MG63 (cell line): ENCODE data around the gene MEIOSIN. TPM values are rescaled to one million over a fixed set of nuclear protein-coding genes. Genes with fewer than 3 reads are reported as not detected.
"Not testable (repeated sequence)": the region's sequence is repeated elsewhere in the genome, so short reads cannot be mapped to it uniquely, and the experiment has no call there.

Experiments
- DNase-seq: peaks from one replicate; pipeline ENCODE4 v3.0.0-alpha.2; 2020
- H3K27me3 ChIP-seq: fragments of 250-450 bp; sonication (Bioruptor Pico); 2 replicates; pipeline ENCODE4 v1.5.1; 2020; ENCODE audit warnings: mild to moderate bottlenecking, moderate library complexity
- H3K36me3 ChIP-seq: fragments of 250-450 bp; sonication (Bioruptor Pico); 2 replicates; pipeline ENCODE4 v1.5.1; 2020; ENCODE audit warnings: mild to moderate bottlenecking, moderate library complexity
- H3K4me3 ChIP-seq: fragments of 250-450 bp; sonication (Bioruptor Pico); 2 replicates; pipeline ENCODE4 v1.5.1; 2020; ENCODE audit warnings: mild to moderate bottlenecking, moderate library complexity
- H3K9me3 ChIP-seq: fragments of 250-450 bp; sonication (Bioruptor Pico); 2 replicates; pipeline ENCODE4 v1.5.1; 2020; ENCODE audit warnings: mild to moderate bottlenecking, moderate library complexity
- total RNA-seq: library from RNA; depleted of rRNA; stranded (reverse); fragments of >200 nt; shearing (Covaris generic); gene quantifications from 2 replicates; pipeline ENCODE4 v1.2.3, GENCODE V29; 2014; ENCODE audit warnings: low replicate concordance; rRNA removed

MEIOSIN gene
- total RNA-seq, 1 experiment from 2014 or later, result 0.99 TPM

DNA sequence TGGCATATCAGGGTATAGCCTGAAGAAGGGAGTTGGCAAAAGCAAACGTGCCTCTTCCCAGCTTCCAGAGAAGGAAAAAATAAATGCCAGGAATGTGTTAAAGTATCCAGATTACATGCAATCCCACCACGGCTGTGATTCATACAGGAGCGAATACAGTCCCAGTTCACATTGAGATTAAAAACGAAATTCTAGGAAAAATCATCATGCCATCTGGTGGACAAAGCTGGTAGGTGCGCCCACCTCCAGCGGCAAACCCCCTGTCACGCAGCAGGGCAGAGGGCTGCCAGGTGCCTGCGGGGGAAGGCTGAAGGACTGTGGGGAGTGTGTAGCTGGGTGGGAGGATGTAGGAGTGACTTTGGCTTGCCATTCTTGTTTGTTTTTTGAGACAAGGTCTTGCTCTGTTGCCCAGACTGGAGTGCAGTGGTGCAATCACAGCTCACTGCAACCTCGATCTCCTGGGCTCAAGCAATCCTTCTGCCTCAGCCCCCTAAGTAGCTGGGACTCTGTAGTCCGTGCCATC, 65.8 kb downstream of the MEIOSIN start:
- DNase-seq, result peak; percentile 88
- no peaks in the 10 kb centered on the region for H3K27me3 ChIP-seq
- no peaks in the 10 kb centered on the region for H3K9me3 ChIP-seq
- no peak overlapping the region for H3K4me3 ChIP-seq
- no peaks in the 10 kb centered on the region for H3K36me3 ChIP-seq

DNA sequence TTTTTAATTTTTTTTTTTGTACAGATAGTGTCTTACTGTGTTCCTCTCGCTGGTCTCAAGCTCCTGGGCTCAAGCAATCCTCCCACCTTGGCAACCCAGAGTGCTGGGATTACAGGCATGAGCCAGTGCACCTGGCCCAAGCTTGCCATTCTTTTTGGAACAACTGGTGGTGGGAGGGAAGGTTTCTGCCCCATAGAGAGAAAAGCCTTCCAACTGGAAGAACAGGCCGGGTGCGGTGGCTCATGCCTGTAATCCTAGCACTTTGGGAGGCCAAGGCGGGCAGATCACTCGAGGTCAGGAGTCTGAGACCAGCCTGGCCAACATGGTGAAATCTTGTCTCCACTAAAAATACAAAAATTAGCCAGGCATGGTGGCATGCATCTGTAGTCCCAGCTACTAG, 66.3 kb downstream of the MEIOSIN start:
- not testable (repeated sequence) for H3K36me3 ChIP-seq, DNase-seq, H3K4me3 ChIP-seq, H3K27me3 ChIP-seq, H3K9me3 ChIP-seq

DNA sequence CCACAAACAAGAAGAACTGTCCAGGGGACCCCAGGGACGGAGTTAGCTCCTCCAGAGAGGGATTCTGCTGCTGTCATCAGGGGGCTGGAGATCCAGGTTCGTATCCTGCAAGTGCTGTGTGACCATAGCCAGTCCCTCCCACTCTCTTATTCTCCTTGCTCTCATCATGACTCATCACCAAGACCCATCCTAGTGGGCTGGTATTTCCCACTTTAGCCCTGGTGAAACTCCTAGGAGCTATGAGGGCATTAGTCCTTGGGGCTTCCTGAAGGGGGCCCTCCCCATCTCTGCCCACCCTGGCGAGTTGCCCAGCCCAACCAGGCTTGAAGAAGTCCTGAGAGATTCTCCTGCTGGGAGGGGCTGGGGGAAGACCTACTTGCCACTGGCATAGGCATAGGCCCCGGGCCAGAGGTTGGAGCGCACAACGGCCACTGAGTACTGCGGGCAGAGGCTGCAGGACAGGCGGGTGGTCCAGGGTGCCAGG, 66.9 kb downstream of the MEIOSIN start:
- H3K36me3 ChIP-seq, result no peaks in the 10 kb centered on the region
- DNase-seq, result peak; percentile 56
- H3K9me3 ChIP-seq, result no peaks in the 10 kb centered on the region
- H3K27me3 ChIP-seq, result no peaks in the 10 kb centered on the region
- no peak overlapping the region for H3K4me3 ChIP-seq

DNA sequence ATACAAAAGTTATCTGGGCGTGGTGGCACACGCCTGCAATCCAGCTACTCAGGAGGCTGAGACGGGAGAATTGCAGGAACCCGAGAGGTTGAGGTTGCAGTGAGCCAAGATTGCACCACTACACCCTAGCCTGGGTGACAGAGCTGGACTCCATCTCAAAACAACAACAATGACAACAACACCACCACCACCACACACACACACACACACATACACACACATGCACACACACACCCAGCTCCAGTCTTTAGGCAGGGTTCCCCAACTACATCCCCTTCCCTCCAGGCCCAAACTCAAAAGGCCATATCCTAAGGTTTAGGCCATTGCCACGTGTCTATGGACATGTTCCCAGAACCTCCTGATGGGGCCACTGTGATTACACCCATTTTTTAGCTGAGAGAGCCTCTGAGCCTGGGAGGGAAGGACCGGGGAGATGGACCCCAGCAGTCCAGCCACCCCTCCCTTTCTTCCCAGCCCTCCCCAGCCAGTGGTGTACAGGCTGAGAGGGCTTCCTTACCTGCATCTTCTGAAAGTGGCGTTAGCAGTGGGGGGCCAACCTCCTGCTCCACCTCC, 68.5 kb downstream of the MEIOSIN start:
- Histone ChIP-seq H3K9me3 (no peaks in the 10 kb centered on the region), H3K36me3 (no peaks in the 10 kb centered on the region), H3K27me3 (no peaks in the 10 kb centered on the region), H3K4me3 (no peak overlapping the region)
- DNase-seq, result no peak

DNA sequence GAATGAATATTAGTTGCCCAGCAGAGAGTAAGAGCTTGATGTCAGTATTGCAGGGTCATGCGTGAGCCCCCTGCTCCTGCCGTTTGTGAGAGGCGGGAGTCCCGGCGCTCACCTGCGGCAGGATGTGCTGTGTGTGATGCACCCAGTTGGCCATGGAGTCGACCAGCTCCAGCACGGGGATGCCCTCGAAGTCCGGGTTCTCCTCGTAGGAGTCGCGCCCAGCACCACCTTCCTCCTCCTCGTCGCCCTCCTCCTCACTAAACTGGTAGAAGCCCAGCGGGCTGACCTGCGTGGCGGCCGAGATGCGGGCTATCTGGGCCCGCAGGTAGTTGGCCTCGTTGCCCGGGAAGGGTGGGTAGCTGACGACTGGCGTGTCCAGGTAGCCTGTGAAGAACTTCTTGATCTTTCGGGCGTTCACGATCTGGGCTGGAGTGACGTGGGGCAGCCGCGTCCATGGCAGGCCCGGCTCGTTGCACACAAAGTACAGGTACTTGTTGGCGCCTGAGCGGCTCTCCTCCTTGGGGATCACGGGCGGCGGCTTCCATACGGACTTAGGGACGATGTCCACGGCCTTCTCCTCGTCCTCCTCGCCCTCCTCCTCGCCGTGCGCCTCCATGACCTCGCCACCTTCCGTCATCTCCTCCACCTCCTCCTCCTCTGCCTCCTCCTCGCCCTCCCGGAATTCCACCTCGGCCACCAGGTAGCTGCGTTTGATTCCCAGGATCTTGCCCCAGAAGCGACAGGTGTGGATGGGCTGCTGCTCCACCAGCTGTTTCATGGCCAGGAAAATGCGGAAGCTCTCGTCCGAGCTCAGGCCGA, 71.1 kb downstream of the MEIOSIN start:
- H3K9me3 ChIP-seq, result no peaks in the 10 kb centered on the region
- H3K4me3 ChIP-seq, result no peak overlapping the region
- no peaks in the 10 kb centered on the region for H3K27me3 ChIP-seq
- DNase-seq, result no peak
- no peaks in the 10 kb centered on the region for H3K36me3 ChIP-seq

DNA sequence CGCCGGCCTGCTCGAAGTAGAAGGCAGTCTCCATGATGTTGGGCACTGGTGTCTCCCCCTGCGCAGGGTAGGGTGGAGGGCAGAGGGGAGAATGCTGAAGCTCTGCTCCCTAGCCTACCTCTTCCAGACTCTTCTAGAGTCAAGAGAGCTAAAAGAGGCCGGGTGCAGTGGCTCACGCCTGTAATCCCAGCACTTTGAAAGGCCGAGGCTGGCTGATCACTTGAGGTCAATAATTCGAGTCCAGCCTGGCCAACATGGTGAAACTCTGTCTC, 71.7 kb downstream of the MEIOSIN start:
- Histone ChIP-seq H3K4me3 (no peak overlapping the region), H3K27me3 (no peaks in the 10 kb centered on the region), H3K36me3 (no peaks in the 10 kb centered on the region), H3K9me3 (no peaks in the 10 kb centered on the region)
- DNase-seq, result no peak

DNA sequence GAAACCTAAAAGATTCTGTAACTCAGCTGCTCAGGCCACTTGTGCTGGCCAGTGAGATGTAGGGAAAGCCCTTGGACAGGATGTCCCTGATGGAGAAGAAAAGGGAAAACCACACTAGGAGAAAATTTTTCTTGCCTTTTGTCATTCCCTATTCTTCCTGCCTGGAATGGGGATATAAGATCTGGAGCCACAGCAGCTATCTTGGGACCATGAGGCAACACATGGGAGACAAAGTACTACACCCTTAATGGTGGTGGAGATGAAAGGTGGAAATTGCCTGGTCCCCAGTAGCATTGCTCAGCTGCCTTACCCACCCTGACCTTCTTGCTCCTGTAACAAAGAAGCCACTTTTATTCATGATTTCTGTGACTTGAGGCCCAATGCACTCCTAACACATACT, 72.5 kb downstream of the MEIOSIN start:
- H3K4me3 ChIP-seq, result no peak overlapping the region
- H3K36me3 ChIP-seq, result no peaks in the 10 kb centered on the region
- H3K9me3 ChIP-seq, result no peaks in the 10 kb centered on the region
- H3K27me3 ChIP-seq, result no peaks in the 10 kb centered on the region
- DNase-seq, result no peak

DNA sequence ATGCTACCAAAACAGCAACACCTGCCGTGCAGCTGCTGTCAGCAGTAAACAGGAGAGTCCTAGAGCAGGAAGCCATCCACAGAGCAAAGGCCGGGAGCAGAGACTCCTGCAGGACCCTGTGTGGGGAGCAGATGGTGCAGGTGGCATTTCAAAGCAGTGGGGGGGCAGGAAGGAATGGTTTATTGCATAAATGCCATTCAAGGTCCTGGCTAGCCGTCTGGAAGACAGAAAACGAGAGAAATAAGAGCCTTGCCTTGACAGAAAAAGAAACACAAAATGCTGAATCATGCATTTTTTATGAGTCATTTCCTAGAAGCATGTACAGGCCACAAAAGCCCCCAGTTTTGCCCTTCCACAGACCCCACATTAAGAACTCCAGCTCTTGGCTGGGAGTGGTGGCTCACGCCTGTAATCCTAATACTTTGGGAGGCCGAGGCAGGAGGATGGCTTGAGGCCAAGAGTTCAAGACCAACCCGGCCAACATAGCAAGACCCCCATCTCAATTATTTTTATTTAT, 76.5 kb downstream of the MEIOSIN start:
- DNase-seq, result no peak
- no peaks in the 10 kb centered on the region for H3K36me3 ChIP-seq
- no peaks in the 10 kb centered on the region for H3K27me3 ChIP-seq
- H3K4me3 ChIP-seq, result no peak overlapping the region
- no peaks in the 10 kb centered on the region for H3K9me3 ChIP-seq

DNA sequence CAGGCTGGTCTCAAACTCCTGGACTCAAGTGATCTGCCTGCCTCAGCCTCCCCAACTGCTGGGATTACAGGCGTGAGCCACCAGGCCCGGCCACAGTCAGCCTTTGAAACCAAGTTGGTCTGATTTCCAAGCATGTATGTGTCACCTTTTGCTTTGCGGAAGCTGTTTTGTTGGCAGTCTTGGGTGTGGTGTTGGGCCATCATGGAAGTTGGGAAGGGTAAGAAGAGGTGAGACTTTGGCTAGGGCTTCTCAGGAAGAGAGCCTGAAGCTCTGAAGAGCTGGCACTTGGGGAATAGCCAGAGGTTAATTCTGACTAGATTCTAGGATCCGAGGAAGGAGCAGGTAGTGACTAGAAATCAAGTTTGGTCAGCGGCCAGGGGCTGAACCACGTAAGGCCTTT, 79.1 kb downstream of the MEIOSIN start:
- H3K36me3 ChIP-seq, result peaks cover 11% of the 10 kb centered on the region
- H3K9me3 ChIP-seq, result no peaks in the 10 kb centered on the region
- DNase-seq, result no peak
- no peak overlapping the region for H3K4me3 ChIP-seq
- no peaks in the 10 kb centered on the region for H3K27me3 ChIP-seq

Other genes with a start within 250 kb of the MEIOSIN start
- 4.9 and 6.1 TPM in 2 replicates for gene RTN2, start 236.4 kb upstream of the MEIOSIN start, total RNA-seq
- 6.6 TPM in 1 of 2 replicates, not detected in the other for gene PPM1N, start 235.0 kb upstream of the MEIOSIN start, total RNA-seq
- gene VASP, start 226.0 kb upstream of the MEIOSIN start, total RNA-seq, result 129 and 196 TPM in 2 replicates
- gene OPA3, start 148.6 kb upstream of the MEIOSIN start, total RNA-seq, result 21.2 and 28.7 TPM in 2 replicates
- gene GPR4, start 131.2 kb upstream of the MEIOSIN start, total RNA-seq, result not detected in 2 replicates
- 10.9 and 22.0 TPM in 2 replicates for gene EML2, start 94.0 kb upstream of the MEIOSIN start, total RNA-seq
- gene GIPR, start 65.2 kb upstream of the MEIOSIN start, total RNA-seq, result not detected in 2 replicates
- gene SNRPD2, start 41.5 kb upstream of the MEIOSIN start, total RNA-seq, result 488 and 700 TPM in 2 replicates
- 19.7 and 37.9 TPM in 2 replicates for gene QPCTL, start 40.8 kb upstream of the MEIOSIN start, total RNA-seq
- 4.3 and 12.3 TPM in 2 replicates for gene FBXO46, start 2.5 kb upstream of the MEIOSIN start, total RNA-seq
- gene SIX5, start 35.8 kb downstream of the MEIOSIN start, total RNA-seq, result 11.4 and 18.6 TPM in 2 replicates
- 3.9 and 7.0 TPM in 2 replicates for gene DMPK, start 49.1 kb downstream of the MEIOSIN start, total RNA-seq
- 30.4 and 48.0 TPM in 2 replicates for gene DMWD, start 59.4 kb downstream of the MEIOSIN start, total RNA-seq
- not detected in 2 replicates for gene RSPH6A, start 81.9 kb downstream of the MEIOSIN start, total RNA-seq
- gene SYMPK, start 129.7 kb downstream of the MEIOSIN start, total RNA-seq, result 59.4 and 70.7 TPM in 2 replicates
- not detected in 2 replicates for gene FOXA3, start 130.9 kb downstream of the MEIOSIN start, total RNA-seq
- 48.6 and 73.7 TPM in 2 replicates for gene IRF2BP1, start 152.7 kb downstream of the MEIOSIN start, total RNA-seq
- 0.20 and 0.79 TPM in 2 replicates for gene MYPOP, start 169.2 kb downstream of the MEIOSIN start, total RNA-seq
- not detected in 2 replicates for gene NANOS2, start 181.3 kb downstream of the MEIOSIN start, total RNA-seq
- not detected in 2 replicates for gene NOVA2, start 240.4 kb downstream of the MEIOSIN start, total RNA-seq